HepG2 (cell line): ENCODE results near the gene ROM1. TPM values are rescaled to one million over a fixed set of nuclear protein-coding genes. Genes with fewer than 3 reads are reported as not detected.

Experiments
- ATF3 ChIP-seq: sonication (generic); formaldehyde crosslinking; IDR thresholded peaks from 2 replicates; pipeline ENCODE4 v1.4.0; 2020; ENCODE audit warnings: missing genetic modification reagents
- CBFB ChIP-seq: sonication (generic); formaldehyde crosslinking; IDR thresholded peaks from 2 replicates; pipeline ENCODE4 v1.4.0; 2020; ENCODE audit warnings: missing genetic modification reagents
- CEBPB ChIP-seq: IDR thresholded peaks from 2 replicates; pipeline ENCODE4 v1.6.1; 2011; ENCODE audit warnings: low read depth, low read length, improper control_type of control experiment, borderline replicate concordance
- CENPX ChIP-seq: sonication (generic); formaldehyde crosslinking; IDR thresholded peaks from 2 replicates; pipeline ENCODE4 v1.9.0; 2021; ENCODE audit warnings: mild to moderate bottlenecking, missing genetic modification reagents, moderate library complexity
- ELF1 ChIP-seq: sonication (generic); formaldehyde crosslinking; IDR thresholded peaks from 2 replicates; pipeline ENCODE4 v1.4.0; 2020; ENCODE audit warnings: missing genetic modification reagents
- KAT8 ChIP-seq: IDR thresholded peaks from 2 replicates; pipeline ENCODE4 v1.6.1; 2016; ENCODE audit warnings: missing genetic modification reagents, missing compliant biosample characterization
- MLLT10 ChIP-seq: sonication (generic); formaldehyde crosslinking; IDR thresholded peaks from 2 replicates; pipeline ENCODE4 v1.4.0; 2020; ENCODE audit warnings: missing genetic modification reagents
- NAIF1 ChIP-seq: sonication (generic); formaldehyde crosslinking; IDR thresholded peaks from 2 replicates; pipeline ENCODE4 v1.5.0; 2020; ENCODE audit warnings: mild to moderate bottlenecking, missing genetic modification reagents, borderline replicate concordance
- NFIC ChIP-seq: IDR thresholded peaks from 2 replicates; pipeline ENCODE4 v1.6.1; 2012; ENCODE audit warnings: mild to moderate bottlenecking, low read length, inconsistent platforms
- NFYB ChIP-seq: sonication (generic); formaldehyde crosslinking; IDR thresholded peaks from 2 replicates; pipeline ENCODE4 v1.4.0; 2020; ENCODE audit warnings: missing genetic modification reagents
- SRF ChIP-seq: IDR thresholded peaks from 2 replicates; pipeline ENCODE4 v1.6.1; 2011; ENCODE audit warnings: mild to moderate bottlenecking, low read depth, low read length, moderate library complexity
- TBX2 ChIP-seq: sonication (generic); formaldehyde crosslinking; IDR thresholded peaks from 2 replicates; pipeline ENCODE4 v1.5.0; 2020; ENCODE audit warnings: missing genetic modification reagents, mild to moderate bottlenecking, borderline replicate concordance
- TFAP4 ChIP-seq: sonication (generic); IDR thresholded peaks from 2 replicates; pipeline ENCODE4 v1.6.1; 2016; ENCODE audit warnings: low read depth, borderline replicate concordance
- TRIM24 ChIP-seq: sonication (generic); formaldehyde crosslinking; IDR thresholded peaks from 2 replicates; pipeline ENCODE4 v1.8.0; 2022; ENCODE audit warnings: mild to moderate bottlenecking, missing genetic modification reagents
- WIZ ChIP-seq: sonication (generic); formaldehyde crosslinking; IDR thresholded peaks from 2 replicates; pipeline ENCODE4 v1.5.1; 2020; ENCODE audit warnings: mild to moderate bottlenecking, missing genetic modification reagents
- ZMAT3 ChIP-seq: sonication (generic); formaldehyde crosslinking; conservative IDR thresholded peaks from 2 replicates; pipeline ENCODE4 v1.7.0; 2021; ENCODE audit warnings: missing genetic modification reagents
- ZNF136 ChIP-seq: sonication (generic); formaldehyde crosslinking; IDR thresholded peaks from 2 replicates; pipeline ENCODE4 v1.8.1; 2022; ENCODE audit warnings: low read depth, mild to moderate bottlenecking, moderate library complexity, missing genetic modification reagents
- ZNF143 ChIP-seq: sonication (generic); formaldehyde crosslinking; IDR thresholded peaks from 2 replicates; pipeline ENCODE4 v1.4.0; 2020; ENCODE audit warnings: missing genetic modification reagents
- ZNF160 ChIP-seq: sonication (generic); formaldehyde crosslinking; IDR thresholded peaks from 2 replicates; pipeline ENCODE4 v1.8.0; 2022; ENCODE audit warnings: mild to moderate bottlenecking, inconsistent platforms, missing genetic modification reagents
- ZNF17 ChIP-seq: sonication (generic); formaldehyde crosslinking; IDR thresholded peaks from 2 replicates; pipeline ENCODE4 v1.5.0; 2020; ENCODE audit warnings: mild to moderate bottlenecking, missing genetic modification reagents
- ZNF326 ChIP-seq: sonication (generic); formaldehyde crosslinking; IDR thresholded peaks from 2 replicates; pipeline ENCODE4 v1.4.0; 2020; ENCODE audit warnings: missing genetic modification reagents, borderline replicate concordance
- ZNF510 ChIP-seq: sonication (generic); formaldehyde crosslinking; IDR thresholded peaks from 2 replicates; pipeline ENCODE4 v1.4.0; 2020; ENCODE audit warnings: low read depth, mild to moderate bottlenecking, missing genetic modification reagents
- ZNF552 ChIP-seq: sonication (generic); formaldehyde crosslinking; IDR thresholded peaks from 2 replicates; pipeline ENCODE4 v1.9.0; 2022; ENCODE audit warnings: missing genetic modification reagents, mild to moderate bottlenecking, borderline replicate concordance
- ZNF558 ChIP-seq: sonication (generic); formaldehyde crosslinking; IDR thresholded peaks from 2 replicates; pipeline ENCODE4 v1.9.0; 2022; ENCODE audit warnings: mild to moderate bottlenecking, missing genetic modification reagents, borderline replicate concordance
- ZNF564 ChIP-seq: sonication (generic); formaldehyde crosslinking; IDR thresholded peaks from 2 replicates; pipeline ENCODE4 v1.8.1; 2023; ENCODE audit warnings: mild to moderate bottlenecking, missing genetic modification reagents
- polyA plus RNA-seq, 8 experiments: library from polyadenylated mRNA; depleted of rRNA in 3 of 8; stranded (reverse) in 7 of 8; unstranded in 1 of 8; fragments of >200 nt; fragmentation: Illumina TruSeq in 4 of 8; extraction: Trizol in 4 of 8; gene quantifications; 2 replicates each; pipeline versions ENCODE4 v1.2.1 to v1.2.3, GENCODE V29; 2011 to 2016; ENCODE audit warnings: low read depth in 4 of 8, missing spikeins in 1 of 8, mixed read lengths in 1 of 8; ENCODE audit not compliant: insufficient read depth in 1 of 8
- total RNA-seq, 5 experiments: library from RNA; depleted of rRNA; stranded (reverse); fragments of >200 nt; fragmentation: Illumina TruSeq; extraction: Trizol; gene quantifications; 2 replicates each; pipeline ENCODE4 v1.2.3, GENCODE V29; 2016; ENCODE audit warnings: low read depth in 1 of 5
- TF ChIP-seq, protein P1 (sequence below): sonication (generic); formaldehyde crosslinking; conservative IDR thresholded peaks from 2 replicates; pipeline ENCODE4 v1.8.1; 2023; ENCODE audit warnings: missing genetic modification reagents
- TF ChIP-seq, protein P2 (sequence below): sonication (generic); formaldehyde crosslinking; IDR thresholded peaks from 2 replicates; pipeline ENCODE4 v1.5.0; 2020; ENCODE audit warnings: mild to moderate bottlenecking, missing genetic modification reagents

The ROM1 gene
- total and polyA plus RNA-seq, 2 of the 13 experiments (the other 11 are each of a cell fraction or from before 2014, with no cell fraction given) = 1.2 to 2.4 TPM

- TF ChIP-seq ZNF510 = no peak
- no peak for TF ChIP-seq ZNF143 (CRISPR knock-in tag)
- TF ChIP-seq CBFB = no peak; the same call in 1 of the 2 replicates
- TF ChIP-seq ATF3 (CRISPR knock-in tag) = no peak
- no peak for TF ChIP-seq ZNF17 (CRISPR knock-in tag)
- no peak for TF ChIP-seq MLLT10 (CRISPR knock-in tag)
- TF ChIP-seq ZNF564 = no peak
- TF ChIP-seq, protein P1, sequence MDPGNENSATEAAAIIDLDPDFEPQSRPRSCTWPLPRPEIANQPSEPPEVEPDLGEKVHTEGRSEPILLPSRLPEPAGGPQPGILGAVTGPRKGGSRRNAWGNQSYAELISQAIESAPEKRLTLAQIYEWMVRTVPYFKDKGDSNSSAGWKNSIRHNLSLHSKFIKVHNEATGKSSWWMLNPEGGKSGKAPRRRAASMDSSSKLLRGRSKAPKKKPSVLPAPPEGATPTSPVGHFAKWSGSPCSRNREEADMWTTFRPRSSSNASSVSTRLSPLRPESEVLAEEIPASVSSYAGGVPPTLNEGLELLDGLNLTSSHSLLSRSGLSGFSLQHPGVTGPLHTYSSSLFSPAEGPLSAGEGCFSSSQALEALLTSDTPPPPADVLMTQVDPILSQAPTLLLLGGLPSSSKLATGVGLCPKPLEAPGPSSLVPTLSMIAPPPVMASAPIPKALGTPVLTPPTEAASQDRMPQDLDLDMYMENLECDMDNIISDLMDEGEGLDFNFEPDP (CRISPR knock-in tag) = no peak
- no peak for TF ChIP-seq ZNF552 (CRISPR knock-in tag)
- TF ChIP-seq TFAP4 = peak; percentile 69; the same call in 1 of the 2 replicates
- no peak for TF ChIP-seq ZNF558
- TF ChIP-seq ZMAT3 (CRISPR knock-in tag) = no peak; the same call in 1 of the 2 replicates
- no peak for TF ChIP-seq CENPX (CRISPR knock-in tag)
- TF ChIP-seq WIZ (CRISPR knock-in tag) = no peak
- no peak for TF ChIP-seq ZNF136 (CRISPR knock-in tag)
- no peak for TF ChIP-seq NAIF1 (CRISPR knock-in tag)
- TF ChIP-seq TRIM24 (CRISPR knock-in tag) = no peak
- TF ChIP-seq SRF = no peak
- no peak; the same call in 1 of the 2 replicates for TF ChIP-seq CEBPB
- no peak for TF ChIP-seq ZNF326 (CRISPR knock-in tag)
- no peak for TF ChIP-seq ZNF160 (CRISPR knock-in tag)
- TF ChIP-seq NFIC = peak; percentile 87
- TF ChIP-seq, protein P2, sequence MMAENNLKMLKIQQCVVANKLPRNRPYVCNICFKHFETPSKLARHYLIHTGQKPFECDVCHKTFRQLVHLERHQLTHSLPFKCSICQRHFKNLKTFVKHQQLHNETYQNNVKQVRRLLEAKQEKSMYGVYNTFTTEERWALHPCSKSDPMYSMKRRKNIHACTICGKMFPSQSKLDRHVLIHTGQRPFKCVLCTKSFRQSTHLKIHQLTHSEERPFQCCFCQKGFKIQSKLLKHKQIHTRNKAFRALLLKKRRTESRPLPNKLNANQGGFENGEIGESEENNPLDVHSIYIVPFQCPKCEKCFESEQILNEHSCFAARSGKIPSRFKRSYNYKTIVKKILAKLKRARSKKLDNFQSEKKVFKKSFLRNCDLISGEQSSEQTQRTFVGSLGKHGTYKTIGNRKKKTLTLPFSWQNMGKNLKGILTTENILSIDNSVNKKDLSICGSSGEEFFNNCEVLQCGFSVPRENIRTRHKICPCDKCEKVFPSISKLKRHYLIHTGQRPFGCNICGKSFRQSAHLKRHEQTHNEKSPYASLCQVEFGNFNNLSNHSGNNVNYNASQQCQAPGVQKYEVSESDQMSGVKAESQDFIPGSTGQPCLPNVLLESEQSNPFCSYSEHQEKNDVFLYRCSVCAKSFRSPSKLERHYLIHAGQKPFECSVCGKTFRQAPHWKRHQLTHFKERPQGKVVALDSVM (CRISPR knock-in tag) = no peak
- peak; percentile 79 for TF ChIP-seq KAT8
- TF ChIP-seq NFYB (CRISPR knock-in tag) = peak; percentile 83
- TF ChIP-seq ELF1 = peak; percentile 75
- peak; percentile 19; the same call in 1 of the 2 replicates for TF ChIP-seq TBX2 (CRISPR knock-in tag)
Observed at GRCh38 chr11:62599069-62599696, 13.9 kb upstream of the ROM1 start (continued).
